ENCODE measurements around the gene SELL. TPM values are rescaled to one million over a fixed set of nuclear protein-coding genes. Genes with fewer than 3 reads are reported as not detected.
"Not testable (repeated sequence)": the region's sequence is repeated elsewhere in the genome, so short reads cannot be mapped to it uniquely, and the experiment has no call there.

The SELL gene
- total and polyA plus RNA-seq, 3 donors from 2014 or later = 0.87 to 4.0 (median 3.2) TPM

- TF ChIP-seq POLR2A (IDR thresholded peaks at IDR 0.05) = no peak
- TF ChIP-seq, protein P1, sequence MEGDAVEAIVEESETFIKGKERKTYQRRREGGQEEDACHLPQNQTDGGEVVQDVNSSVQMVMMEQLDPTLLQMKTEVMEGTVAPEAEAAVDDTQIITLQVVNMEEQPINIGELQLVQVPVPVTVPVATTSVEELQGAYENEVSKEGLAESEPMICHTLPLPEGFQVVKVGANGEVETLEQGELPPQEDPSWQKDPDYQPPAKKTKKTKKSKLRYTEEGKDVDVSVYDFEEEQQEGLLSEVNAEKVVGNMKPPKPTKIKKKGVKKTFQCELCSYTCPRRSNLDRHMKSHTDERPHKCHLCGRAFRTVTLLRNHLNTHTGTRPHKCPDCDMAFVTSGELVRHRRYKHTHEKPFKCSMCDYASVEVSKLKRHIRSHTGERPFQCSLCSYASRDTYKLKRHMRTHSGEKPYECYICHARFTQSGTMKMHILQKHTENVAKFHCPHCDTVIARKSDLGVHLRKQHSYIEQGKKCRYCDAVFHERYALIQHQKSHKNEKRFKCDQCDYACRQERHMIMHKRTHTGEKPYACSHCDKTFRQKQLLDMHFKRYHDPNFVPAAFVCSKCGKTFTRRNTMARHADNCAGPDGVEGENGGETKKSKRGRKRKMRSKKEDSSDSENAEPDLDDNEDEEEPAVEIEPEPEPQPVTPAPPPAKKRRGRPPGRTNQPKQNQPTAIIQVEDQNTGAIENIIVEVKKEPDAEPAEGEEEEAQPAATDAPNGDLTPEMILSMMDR (IDR thresholded peaks at IDR 0.05) = no peak
- H3K36me3 ChIP-seq (ENCODE audit: low read depth, missing control alignments) = no peaks in the 10 kb centered on the region
- WGBS, 2 donors = 85 to 87% methylated on average over 3 of the region's 3 CpGs
Measured at GRCh38 chr1:169683661-169684060, 27.8 kb downstream of the SELL start.

GRCh38 chr1:169683168-169683567 lies 28.3 kb downstream of the SELL start:
- H3K27me3 ChIP-seq; H3K4me3 ChIP-seq; H3K36me3 ChIP-seq (ENCODE audit: low read depth, missing control alignments); intact Hi-C loops (cut with DNase I; ENCODE audit: low total_unique reads); H3K9me3 ChIP-seq; H3K4me1 ChIP-seq; DNase-seq; H3K27ac ChIP-seq: not testable (repeated sequence)
- 86 to 91% methylated on average over 4 of the region's 4 CpGs for WGBS, 2 donors

More at GRCh38 chr1:169683661-169684060, 27.8 kb downstream of the SELL start:
- Histone ChIP-seq H3K4me1 (no peaks in the 10 kb centered on the region), H3K27ac (no peak overlapping the region), H3K4me3 (no peak overlapping the region), H3K9me3 (no peaks in the 10 kb centered on the region), H3K27me3 (no peaks in the 10 kb centered on the region)
- no peak for DNase-seq
- intact Hi-C loops (cut with DNase I; ENCODE audit: low total_unique reads) = no loop called here

DNA sequence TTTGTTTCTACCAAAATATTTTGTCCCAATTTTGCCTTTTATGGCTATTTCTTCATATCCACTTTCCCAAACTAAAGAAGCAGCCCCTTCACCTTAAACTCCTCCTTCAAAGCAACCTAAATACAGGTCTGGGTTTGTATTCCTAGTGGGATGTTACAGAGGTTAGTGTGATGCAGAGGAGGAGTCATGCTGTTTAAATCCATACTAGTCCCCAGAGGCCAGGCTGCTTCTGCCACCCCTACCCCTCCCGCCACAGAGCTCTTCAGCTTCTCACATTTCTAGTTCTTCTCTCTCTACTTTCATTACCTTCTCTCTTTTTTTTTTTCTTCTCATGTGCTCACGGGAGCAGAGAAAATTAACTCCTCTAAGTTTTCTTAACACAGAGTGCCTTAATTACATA lies 29.3 kb downstream of the SELL start:
- no peak for DNase-seq
- Histone ChIP-seq H3K4me1 (no peaks in the 10 kb centered on the region), H3K27me3 (no peaks in the 10 kb centered on the region), H3K36me3 (ENCODE audit: low read depth, missing control alignments) (no peaks in the 10 kb centered on the region), H3K4me3 (no peak overlapping the region), H3K27ac (no peak overlapping the region), H3K9me3 (no peaks in the 10 kb centered on the region)
- 56 to 58% methylated on average over 2 of the region's 2 CpGs for WGBS, 2 donors
- no peak for TF ChIP-seq POLR2A (IDR thresholded peaks at IDR 0.05)
- TF ChIP-seq, protein P1 (IDR thresholded peaks at IDR 0.05) = no peak
- intact Hi-C loops (cut with DNase I; ENCODE audit: low total_unique reads) = no loop called here

GRCh38 chr1:169681140-169681539 lies 30.3 kb downstream of the SELL start:
- Histone ChIP-seq H3K27ac (no peak overlapping the region), H3K4me1 (no peaks in the 10 kb centered on the region), H3K36me3 (ENCODE audit: low read depth, missing control alignments) (no peaks in the 10 kb centered on the region), H3K27me3 (no peaks in the 10 kb centered on the region), H3K9me3 (no peaks in the 10 kb centered on the region), H3K4me3 (no peak overlapping the region)
- TF ChIP-seq, protein P1 (IDR thresholded peaks at IDR 0.05) = no peak
- TF ChIP-seq POLR2A (IDR thresholded peaks at IDR 0.05) = no peak
- intact Hi-C loops (cut with DNase I; ENCODE audit: low total_unique reads) = no loop called here
- 47 to 50% methylated on average over 2 of the region's 2 CpGs for WGBS, 2 donors
- no peak for DNase-seq

DNA sequence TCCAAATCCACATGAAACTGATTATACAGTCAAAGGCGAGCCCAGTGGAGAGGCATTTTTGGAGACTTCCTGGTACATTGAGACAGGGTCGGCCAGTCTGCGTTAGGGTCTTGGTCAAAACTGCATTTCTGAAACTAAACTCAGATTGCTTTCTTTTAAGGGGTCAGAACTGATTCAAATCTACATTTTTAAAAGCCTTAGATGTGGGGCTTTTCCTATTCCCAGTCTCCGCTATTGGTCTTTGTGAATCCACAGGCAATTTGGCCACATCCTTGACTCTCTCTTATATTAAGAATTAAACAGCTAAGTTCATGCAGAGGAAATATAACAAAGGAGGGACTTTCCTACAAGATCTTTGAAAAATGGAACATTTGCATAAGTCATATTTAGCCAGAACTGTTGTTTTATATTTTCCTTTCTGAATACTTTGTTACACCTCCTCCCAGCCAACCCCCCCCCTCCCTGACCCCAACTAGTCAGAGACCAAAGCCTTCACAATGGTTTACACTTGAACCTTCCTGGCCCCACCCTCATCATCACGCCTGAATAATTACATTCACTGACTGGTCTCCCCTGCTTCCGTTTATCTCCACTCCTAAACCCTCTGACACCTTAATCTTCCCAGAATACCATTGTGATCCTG lies 30.9 kb downstream of the SELL start:
- Histone ChIP-seq H3K36me3 (ENCODE audit: low read depth, missing control alignments) (no peaks in the 10 kb centered on the region), H3K4me1 (no peaks in the 10 kb centered on the region), H3K4me3 (no peak overlapping the region), H3K27me3 (no peaks in the 10 kb centered on the region), H3K27ac (no peak overlapping the region), H3K9me3 (no peaks in the 10 kb centered on the region)
- no peak for DNase-seq
- intact Hi-C loops (cut with DNase I; ENCODE audit: low total_unique reads) = no loop called here
- TF ChIP-seq, protein P1 (IDR thresholded peaks at IDR 0.05) = no peak
- TF ChIP-seq POLR2A (IDR thresholded peaks at IDR 0.05) = no peak
- 72 to 77% methylated on average over 6 of the region's 6 CpGs for WGBS, 2 donors
